GM18517 (cell line): ENCODE data around the gene HDAC4.

ENCODE experiments used
- ATAC-seq: cut with Tn5 transposase; IDR thresholded peaks from one replicate; pipeline ENCODE4 v1.9.1; 2021; ENCODE audit warnings: mild to moderate bottlenecking, moderate library complexity; ENCODE audit not compliant: unreplicated experiment

Gene HDAC4

DNA sequence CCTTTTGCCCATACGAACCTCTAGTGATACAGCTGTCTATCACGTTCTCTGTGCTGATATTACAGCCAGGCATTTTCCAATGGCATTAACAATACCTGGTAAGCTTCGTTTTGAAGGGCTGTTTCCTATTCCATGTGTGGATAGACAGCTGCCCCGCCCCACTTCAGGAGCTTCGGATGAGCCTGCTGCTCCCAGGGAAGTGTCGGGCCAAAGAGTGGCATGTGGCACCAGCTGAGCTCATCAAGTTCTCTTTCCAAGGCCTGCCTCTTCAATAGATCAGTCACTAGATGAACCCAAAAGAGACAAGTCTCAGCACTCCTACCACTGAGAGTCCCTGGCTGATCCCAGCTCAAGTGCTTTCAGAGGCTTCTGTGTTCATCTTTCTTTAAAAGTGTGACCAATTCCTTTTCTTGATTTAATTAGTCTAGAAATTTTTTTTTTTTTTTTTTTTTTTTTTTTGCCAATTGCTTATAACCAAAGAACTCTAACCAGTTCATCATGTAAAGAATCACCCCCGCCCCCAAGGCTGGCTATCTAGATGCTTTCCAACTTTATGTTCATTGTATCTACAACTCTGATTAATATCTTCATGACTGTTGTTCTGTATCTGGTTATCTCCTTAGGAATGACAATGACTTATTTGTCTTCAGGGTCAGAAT lies 46.6 kb downstream of the HDAC4 start:
- no peak for ATAC-seq

GRCh38 chr2:239353692-239354091 lies 47.1 kb downstream of the HDAC4 start:
- ATAC-seq: no peak

GRCh38 chr2:239351687-239352086 lies 49.1 kb downstream of the HDAC4 start:
- ATAC-seq: no peak

DNA sequence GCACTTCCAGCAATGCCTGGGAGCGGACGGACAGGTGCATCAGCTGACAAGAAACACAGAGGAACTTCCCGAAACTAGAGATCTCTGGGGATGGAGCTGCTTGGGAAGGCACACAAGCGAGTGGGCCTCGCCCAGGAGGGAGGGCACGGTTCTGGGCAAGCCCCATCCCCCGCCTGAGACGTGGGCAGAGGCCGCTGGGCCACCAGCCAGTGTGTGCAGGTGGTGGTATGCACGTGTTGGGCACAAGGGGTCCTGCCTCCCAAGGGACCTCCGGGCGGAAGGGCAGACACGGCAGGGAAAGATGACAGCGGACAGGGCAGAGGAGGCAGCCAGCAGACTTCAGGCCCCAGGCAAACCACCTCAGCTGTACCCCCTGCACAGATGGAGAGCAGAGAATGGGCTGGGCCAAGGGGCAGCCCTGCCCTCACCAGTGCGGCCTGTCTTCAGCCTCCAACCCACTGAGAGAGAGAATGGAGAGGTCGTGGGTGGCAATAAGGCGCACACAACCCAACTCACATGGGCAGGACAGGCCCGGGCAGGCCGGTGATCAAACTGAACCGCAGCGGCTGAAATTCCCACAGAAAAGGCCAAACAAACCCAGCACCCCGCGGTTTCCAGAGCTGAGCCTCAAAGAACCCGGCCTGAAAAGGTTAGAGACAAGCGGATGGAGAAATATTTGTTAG lies 51.2 kb downstream of the HDAC4 start:
- no peak for ATAC-seq

- ATAC-seq: no peak
Observed at GRCh38 chr2:239348563-239349452, 52.0 kb downstream of the HDAC4 start.

DNA sequence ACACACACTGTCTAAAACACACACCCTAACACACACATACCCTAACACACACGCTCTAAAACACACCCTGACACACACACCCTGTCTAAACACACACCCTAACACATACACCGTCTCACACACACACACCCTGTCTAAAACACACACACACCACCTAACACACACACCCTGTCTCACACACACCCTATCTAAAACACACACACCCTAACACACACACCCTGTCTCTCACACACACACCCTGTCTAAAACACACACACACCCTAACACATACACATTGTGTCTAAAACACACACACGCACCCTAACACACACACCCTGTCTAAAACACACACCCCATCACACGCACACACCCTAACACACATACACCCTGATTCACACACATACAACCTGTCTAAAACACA lies 54.1 kb downstream of the HDAC4 start:
- no peak for ATAC-seq

DNA sequence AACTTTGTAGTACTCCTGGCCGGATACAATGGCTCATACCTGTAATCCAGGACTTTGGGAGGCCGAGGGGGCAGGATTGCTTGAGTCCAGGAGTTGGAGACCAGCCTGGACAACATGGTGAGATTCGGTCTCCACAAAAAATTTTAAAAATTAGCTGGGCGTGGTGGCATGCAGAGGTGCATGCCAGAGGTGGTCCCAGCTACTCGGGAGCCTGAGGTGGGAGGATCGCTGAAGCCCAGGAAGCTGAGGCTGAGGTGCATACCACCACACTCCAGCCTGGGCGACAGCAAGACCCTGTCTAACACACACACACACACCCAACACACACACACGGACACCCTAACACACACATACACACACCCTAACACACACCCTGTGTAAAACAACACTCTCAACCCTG lies 55.6 kb downstream of the HDAC4 start:
- ATAC-seq: no peak

DNA sequence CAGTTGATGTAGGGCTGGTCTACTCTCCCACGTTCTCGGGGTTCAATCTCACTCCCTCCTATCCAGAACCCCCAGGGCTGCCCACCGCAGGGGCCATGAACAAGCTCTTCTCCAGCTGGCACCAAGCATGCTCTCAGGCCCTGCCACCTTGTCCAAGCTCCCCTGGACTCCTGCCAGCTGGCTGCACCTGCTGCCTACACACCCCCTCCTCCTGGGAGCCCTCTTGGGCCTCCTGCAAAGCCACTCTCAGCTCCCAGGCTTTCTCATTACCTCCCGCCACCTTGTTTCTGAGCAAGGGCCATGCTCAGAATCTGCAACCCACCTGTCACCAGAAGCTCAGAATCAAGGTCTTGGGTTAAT lies 56.0 kb downstream of the HDAC4 start:
- no peak for ATAC-seq

GRCh38 chr2:239343946-239344856 lies 56.6 kb downstream of the HDAC4 start:
- ATAC-seq: no peak

GRCh38 chr2:239343460-239343859 lies 57.4 kb downstream of the HDAC4 start:
- ATAC-seq: no peak

DNA sequence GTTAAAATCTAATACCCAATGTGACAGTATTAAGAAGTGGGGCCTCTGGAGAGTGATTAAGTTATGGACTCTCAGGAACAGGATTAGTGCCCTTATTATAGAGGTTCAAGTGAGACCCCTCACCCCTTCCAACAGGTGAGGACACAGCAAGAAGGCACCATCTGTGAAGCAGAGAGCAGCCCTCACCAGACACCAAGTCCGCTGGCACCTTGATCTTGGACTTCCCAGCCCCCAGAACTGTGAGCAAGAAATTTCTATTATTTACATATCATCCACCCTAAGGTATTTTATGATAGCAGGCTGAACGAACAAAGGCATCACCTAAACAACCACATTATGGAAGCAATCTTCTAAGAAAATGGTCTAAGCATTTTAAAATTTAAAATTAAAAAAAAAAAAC lies 59.0 kb downstream of the HDAC4 start:
- ATAC-seq: no peak

DNA sequence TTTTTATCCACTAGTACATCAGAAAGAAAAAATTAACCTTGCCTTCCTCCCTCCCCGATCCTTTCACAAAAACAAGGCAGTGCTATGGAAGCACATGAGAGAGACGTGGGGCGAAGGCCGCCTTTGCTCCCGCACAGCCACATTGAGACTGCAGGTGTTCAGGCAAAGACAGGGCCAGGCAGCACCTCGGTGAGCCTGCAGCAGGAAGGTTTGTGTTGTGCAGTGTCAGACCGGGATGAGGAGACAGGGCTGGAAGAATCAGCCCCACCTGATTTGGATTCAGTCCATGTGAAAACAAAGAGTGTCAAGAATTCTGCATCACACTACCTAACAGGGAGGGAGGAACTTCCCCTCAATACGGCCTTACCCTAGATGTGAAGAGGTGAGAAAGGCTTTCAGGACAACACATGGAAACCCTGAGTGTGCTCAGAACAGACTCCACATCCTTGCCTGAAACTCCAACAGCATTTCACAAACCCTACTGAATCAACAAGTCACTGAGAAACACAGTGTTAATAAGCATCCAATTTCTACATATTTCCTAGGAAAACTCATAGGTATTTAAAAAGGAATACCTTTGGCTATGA lies 59.6 kb downstream of the HDAC4 start:
- no peak for ATAC-seq

DNA sequence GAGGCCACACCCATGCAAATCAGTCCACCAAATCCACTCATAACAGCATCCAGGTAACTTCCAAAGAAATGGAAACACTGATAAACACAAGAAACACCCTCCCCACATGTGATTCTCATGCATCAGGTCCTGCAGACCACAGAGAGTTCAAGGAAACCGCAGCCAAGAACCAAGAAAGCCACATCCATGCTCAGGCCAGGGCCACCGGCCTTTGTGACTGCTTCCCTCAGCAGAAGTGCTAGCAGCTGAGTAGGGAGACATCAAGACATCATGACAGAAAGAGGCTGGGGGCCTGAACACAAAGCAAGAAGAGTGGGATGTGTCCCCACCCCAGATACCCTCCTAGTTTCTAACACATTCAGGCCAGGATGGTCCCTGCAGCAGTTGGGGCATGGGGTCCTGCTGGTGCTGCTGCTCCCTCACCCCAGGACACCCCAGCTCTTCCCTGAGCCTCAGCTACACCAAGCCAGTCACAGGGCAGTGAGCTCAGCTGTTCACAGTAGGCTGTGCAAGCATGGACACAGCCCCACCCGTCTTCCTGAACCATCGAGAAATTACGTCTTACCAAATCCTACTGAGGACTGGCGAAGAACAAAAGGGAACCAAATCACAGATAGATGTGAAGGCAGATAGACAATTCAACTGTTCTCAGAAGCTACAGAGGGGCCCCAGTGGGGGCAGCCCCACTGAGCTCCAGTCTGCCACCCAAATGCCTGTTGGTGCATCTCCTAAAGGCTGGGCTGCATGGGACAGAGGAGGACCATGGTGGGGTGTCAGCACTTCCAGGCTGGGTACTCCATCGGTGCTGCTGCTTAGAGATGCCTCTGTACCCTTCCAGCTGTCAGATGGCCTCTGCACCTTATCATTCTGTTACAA lies 60.9 kb downstream of the HDAC4 start:
- ATAC-seq: no peak

DNA sequence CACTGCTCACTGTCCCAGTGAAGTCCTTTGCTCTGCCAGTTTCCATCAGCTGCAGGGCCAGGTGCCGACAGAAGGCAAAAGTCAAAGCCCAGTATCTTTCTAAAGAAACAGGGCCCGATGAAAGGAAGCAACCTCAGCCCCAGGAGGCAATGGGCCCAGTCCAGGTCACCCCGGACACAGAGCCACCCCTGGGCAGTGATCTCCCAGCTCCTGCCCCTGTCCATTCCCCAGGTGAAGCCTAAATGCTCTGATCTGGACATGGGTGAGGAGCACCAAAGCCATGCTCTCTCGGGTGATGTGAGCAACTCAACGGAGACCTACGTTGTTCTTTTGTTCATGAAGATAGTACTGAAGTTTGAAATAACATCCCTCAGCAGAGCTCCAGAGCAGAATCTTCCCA lies 61.6 kb downstream of the HDAC4 start:
- no peak for ATAC-seq

GRCh38 chr2:239337877-239338484 lies 62.8 kb downstream of the HDAC4 start:
- no peak for ATAC-seq

DNA sequence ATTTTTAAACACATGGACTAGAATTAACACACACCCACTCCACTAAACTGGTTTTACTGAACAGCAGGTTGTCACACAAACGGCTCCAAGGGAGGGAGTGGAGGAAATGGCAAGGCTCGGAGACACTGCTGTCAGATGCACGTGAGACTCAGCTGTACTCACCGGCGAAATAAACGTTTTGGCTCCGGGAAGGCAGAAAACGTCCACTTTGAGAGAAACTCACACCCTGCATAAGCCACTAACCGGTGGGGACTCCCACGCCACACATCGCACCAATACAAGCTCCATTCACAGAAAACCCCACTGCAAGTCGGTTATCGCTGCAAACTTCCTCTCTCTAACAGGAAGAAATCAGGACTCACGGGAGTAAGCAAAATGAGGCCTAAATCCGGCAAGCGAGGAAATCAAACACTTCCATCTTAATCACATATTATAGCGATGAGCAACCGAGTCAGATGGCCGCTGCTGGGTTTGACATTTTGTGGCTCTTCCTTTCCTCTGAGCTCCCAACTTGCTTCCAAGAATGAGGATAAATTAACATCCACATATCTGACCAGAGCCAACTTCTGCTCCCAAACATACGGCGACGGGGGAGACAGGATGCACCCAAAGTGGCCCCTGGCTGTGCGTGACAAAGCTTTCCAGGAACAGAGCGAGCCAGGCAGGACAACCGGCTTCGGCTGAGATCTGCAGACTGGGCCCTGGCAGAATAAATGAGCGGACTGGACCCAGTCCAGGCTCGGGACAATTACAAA lies 63.5 kb downstream of the HDAC4 start:
- no peak for ATAC-seq

DNA sequence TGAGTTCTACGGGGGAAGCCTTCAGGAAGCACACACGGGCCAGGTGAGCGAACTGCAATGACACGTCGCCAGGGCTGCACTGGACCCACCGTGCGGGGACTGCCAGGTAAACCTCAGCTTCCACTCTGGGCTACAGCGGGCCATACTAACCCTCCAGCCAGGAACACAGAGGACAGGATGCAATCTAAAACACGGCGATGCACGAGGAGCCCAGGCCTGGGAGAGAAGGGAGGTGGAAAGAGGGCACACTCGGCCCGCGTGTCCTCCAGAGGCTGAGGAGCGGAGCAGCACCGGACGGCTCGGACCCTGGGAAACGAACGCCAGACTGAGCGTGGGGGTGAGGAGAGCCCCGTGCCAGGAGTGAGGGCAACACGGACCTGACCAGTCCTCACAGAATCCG lies 69.3 kb downstream of the HDAC4 start:
- ATAC-seq: no peak

DNA sequence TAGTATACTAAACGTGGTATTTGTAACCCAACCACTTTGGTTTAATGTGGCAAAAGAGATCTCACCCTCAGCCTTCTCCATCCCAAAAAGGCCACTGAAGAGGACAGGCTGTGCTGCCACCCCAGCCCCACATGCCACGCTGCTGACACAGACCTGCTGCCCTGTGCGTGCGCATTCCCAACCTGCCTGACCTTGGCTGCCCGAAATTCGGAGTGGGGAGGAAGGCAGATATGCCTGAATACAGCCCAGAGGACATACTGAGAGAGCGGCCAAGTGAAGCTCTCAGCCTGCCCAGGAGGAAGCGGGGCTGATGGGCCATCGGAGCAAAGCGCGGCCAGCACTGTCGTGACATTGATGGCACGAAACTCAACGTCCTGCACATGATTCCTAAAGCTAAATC lies 70.0 kb downstream of the HDAC4 start:
- no peak for ATAC-seq
